ENCODE measurements around the gene ACAD11. TPM values are rescaled to one million over a fixed set of nuclear protein-coding genes. Genes with fewer than 3 reads are reported as not detected.
A peak's percentile ranks its signal among the peaks of the same experiment; 100 is the strongest.
"Not testable (repeated sequence)": the region's sequence is repeated elsewhere in the genome, so short reads cannot be mapped to it uniquely, and the experiment has no call there.

ACAD11 gene
- polyA plus RNA-seq, 4 donors: 4.9 to 55.0 (median 42.2) TPM

DNA sequence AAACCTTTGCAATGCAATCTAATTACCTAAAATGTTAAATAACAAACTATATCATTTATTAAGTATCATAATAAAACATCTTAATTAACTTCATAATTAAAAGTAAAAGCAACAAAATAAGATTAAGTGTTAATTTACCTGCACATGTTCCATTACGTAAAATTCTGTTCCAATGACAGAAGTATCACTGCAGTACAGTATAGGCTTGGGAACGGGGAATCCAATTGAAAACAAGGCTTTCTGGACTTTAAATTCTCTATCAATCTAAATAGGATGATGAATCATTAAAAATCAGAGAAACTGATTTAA, 17.1 kb downstream of the ACAD11 start:
- peaks cover 0 to 15% (median 1%) of the 10 kb centered on the region in 3 donors for H3K36me3 ChIP-seq (ENCODE audit: control insufficient read depth in 3 of 3, insufficient read depth in 2 of 3, low read depth in 1 of 3, low read length in 3 of 3)
- no peaks in the 10 kb centered on the region for H3K9me3 ChIP-seq (ENCODE audit: control insufficient read depth in 2 of 2, insufficient read depth in 1 of 2, low read depth in 1 of 2, low read length in 1 of 2)
- H3K4me1 ChIP-seq (ENCODE audit: control insufficient read depth in 3 of 3, insufficient read depth in 2 of 3, low read depth in 1 of 3, low read length in 2 of 3): no peaks in the 10 kb centered on the region
- WGBS, 3 donors: 62 to 65% (median 64%) methylated on average over 2 of the region's 2 CpGs
- H3K27ac ChIP-seq (ENCODE audit: low read depth in 1 of 3, low read length in 2 of 3): no peak overlapping the region
- no peak overlapping the region for H3K4me3 ChIP-seq (ENCODE audit: low read depth in 1 of 3, low read length in 3 of 3)
- no peaks in the 10 kb centered on the region for H3K27me3 ChIP-seq (ENCODE audit: control insufficient read depth in 3 of 3, insufficient read depth in 3 of 3, low read length in 3 of 3)
- FAIRE-seq: no peak
- DNase-seq: no peak

DNA sequence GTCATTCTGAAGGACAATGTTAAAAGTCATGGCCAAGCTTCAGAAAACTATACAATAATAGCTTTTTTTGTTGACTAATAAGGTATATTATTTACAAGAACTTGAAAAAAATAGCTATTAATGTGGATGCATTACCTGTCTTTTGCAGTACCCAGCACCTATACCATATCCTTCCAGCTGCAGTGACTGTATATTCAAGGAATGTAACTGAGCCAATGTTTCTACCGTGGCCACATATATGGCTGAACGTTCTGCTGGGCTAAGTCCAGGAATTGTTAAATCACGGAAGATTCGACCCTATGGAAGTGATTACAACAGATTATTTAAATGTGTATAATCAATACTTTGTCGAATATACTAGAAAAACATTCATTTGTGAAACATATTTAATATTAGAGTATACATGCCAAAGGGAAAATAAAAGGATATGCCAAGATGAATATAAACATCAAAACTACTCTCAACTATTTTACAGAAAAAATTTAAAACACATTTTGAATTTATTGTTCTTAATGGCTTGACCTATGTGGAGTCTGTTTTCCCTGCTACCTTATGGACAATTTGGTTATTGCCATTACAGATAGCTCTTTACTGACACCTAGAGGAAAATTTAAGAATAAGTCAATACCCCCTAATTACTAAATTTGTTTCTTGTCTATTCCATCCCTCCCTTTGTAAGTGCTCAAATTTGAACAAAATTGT, 17.6 kb downstream of the ACAD11 start:
- DNase-seq (peak; percentile 43 to 46), FAIRE-seq (peak; percentile 78)
- no peaks in the 10 kb centered on the region for H3K27me3 ChIP-seq (ENCODE audit: control insufficient read depth in 3 of 3, insufficient read depth in 3 of 3, low read length in 3 of 3)

DNA sequence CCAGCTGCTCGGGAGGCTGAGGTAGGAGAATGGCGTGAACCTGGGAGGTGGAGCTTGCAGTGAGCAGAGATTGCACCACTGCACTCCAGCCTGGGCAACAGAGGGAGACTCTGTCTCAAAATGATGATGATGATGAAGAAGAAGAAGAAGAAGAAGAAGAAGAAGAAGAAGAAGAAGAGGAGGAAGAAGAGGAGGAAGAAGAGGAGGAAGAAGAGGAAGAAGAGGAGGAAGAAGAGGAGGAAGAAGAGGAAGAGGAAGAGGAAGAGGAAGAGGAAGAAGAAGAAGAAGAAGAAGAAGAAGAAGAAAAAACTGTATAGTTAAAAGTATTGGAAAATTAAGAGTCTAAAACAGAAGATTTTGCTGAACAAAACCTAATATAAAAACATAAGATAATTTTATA, 18.2 kb downstream of the ACAD11 start:
- WGBS, 3 donors: 87 to 91% (median 90%) methylated on average over 2 of the region's 2 CpGs
- not testable (repeated sequence) for DNase-seq; H3K27ac ChIP-seq (ENCODE audit: low read depth in 1 of 3, low read length in 2 of 3); H3K9me3 ChIP-seq (ENCODE audit: control insufficient read depth in 2 of 2, insufficient read depth in 1 of 2, low read depth in 1 of 2, low read length in 1 of 2); H3K4me3 ChIP-seq (ENCODE audit: low read depth in 1 of 3, low read length in 3 of 3); FAIRE-seq; H3K27me3 ChIP-seq (ENCODE audit: control insufficient read depth in 3 of 3, insufficient read depth in 3 of 3, low read length in 3 of 3); H3K4me1 ChIP-seq (ENCODE audit: control insufficient read depth in 3 of 3, insufficient read depth in 2 of 3, low read depth in 1 of 3, low read length in 2 of 3)
- H3K36me3 ChIP-seq (ENCODE audit: control insufficient read depth in 3 of 3, insufficient read depth in 2 of 3, low read depth in 1 of 3, low read length in 3 of 3): peaks cover 0 to 15% (median 3%) of the 10 kb centered on the region in 3 donors

More for the DNA sequence above, 17.6 kb downstream of the ACAD11 start:
- no peaks in the 10 kb centered on the region for H3K4me1 ChIP-seq (ENCODE audit: control insufficient read depth in 3 of 3, insufficient read depth in 2 of 3, low read depth in 1 of 3, low read length in 2 of 3)
- no peak overlapping the region for H3K27ac ChIP-seq (ENCODE audit: low read depth in 1 of 3, low read length in 2 of 3)
- H3K4me3 ChIP-seq (ENCODE audit: low read depth in 1 of 3, low read length in 3 of 3): no peak overlapping the region
- WGBS, 3 donors: 64 to 73% (median 65%) methylated on average over 5 of the region's 5 CpGs
- no peaks in the 10 kb centered on the region for H3K9me3 ChIP-seq (ENCODE audit: control insufficient read depth in 2 of 2, insufficient read depth in 1 of 2, low read depth in 1 of 2, low read length in 1 of 2)
- H3K36me3 ChIP-seq (ENCODE audit: control insufficient read depth in 3 of 3, insufficient read depth in 2 of 3, low read depth in 1 of 3, low read length in 3 of 3): peaks cover 0 to 15% (median 1%) of the 10 kb centered on the region in 3 donors

DNA sequence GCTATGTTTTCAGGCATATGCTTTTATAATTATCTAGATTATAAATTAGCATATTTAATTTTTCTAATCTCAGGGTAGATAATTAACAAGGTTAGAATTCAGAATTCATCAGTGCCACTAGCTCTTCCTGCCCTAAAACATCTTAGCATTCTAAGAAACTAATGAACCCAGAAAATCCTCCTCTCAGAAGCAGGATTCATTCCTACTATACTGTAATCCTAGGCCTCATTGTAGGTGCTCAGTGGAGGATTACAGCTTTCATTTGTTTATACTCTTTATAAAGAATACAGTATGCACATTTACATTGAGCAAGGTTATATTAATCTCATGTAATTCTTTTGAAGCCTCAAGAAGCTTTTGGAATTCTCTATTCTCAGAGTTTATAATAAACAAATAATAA, 20.9 kb downstream of the ACAD11 start:
- Histone ChIP-seq H3K9me3 (ENCODE audit: control insufficient read depth in 2 of 2, insufficient read depth in 1 of 2, low read depth in 1 of 2, low read length in 1 of 2) (no peaks in the 10 kb centered on the region), H3K4me1 (ENCODE audit: control insufficient read depth in 3 of 3, insufficient read depth in 2 of 3, low read depth in 1 of 3, low read length in 2 of 3) (no peaks in the 10 kb centered on the region), H3K36me3 (ENCODE audit: control insufficient read depth in 3 of 3, insufficient read depth in 2 of 3, low read depth in 1 of 3, low read length in 3 of 3) (peaks cover 0 to 17% (median 3%) of the 10 kb centered on the region in 3 donors), H3K27me3 (ENCODE audit: control insufficient read depth in 3 of 3, insufficient read depth in 3 of 3, low read length in 3 of 3) (no peaks in the 10 kb centered on the region), H3K4me3 (ENCODE audit: low read depth in 1 of 3, low read length in 3 of 3) (no peak overlapping the region), H3K27ac (ENCODE audit: low read depth in 1 of 3, low read length in 2 of 3) (no peak overlapping the region)
- FAIRE-seq: no peak
- no peak for DNase-seq

DNA sequence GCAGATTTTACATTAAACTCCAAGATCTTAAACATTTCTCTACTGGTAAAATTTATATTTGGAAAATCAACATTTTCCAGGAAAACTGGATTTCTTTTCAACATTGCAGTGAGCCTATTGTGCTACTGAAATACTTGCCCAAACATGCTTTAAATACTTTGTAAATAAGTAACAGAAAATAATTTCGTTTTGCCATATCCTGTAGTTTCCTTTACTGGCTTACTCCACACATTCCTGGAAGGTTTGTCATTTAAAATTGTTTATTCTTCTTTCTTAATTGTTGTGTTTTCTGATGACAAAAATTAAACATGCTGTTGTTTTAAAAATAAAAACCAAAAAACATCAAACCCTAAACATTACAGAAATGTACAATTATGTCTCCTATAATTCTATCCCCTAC, 22.0 kb downstream of the ACAD11 start:
- Histone ChIP-seq H3K27ac (ENCODE audit: low read depth in 1 of 3, low read length in 2 of 3) (no peak overlapping the region), H3K4me3 (ENCODE audit: low read depth in 1 of 3, low read length in 3 of 3) (no peak overlapping the region), H3K9me3 (ENCODE audit: control insufficient read depth in 2 of 2, insufficient read depth in 1 of 2, low read depth in 1 of 2, low read length in 1 of 2) (no peaks in the 10 kb centered on the region), H3K4me1 (ENCODE audit: control insufficient read depth in 3 of 3, insufficient read depth in 2 of 3, low read depth in 1 of 3, low read length in 2 of 3) (no peaks in the 10 kb centered on the region), H3K27me3 (ENCODE audit: control insufficient read depth in 3 of 3, insufficient read depth in 3 of 3, low read length in 3 of 3) (no peaks in the 10 kb centered on the region), H3K36me3 (ENCODE audit: control insufficient read depth in 3 of 3, insufficient read depth in 2 of 3, low read depth in 1 of 3, low read length in 3 of 3) (peaks cover 0 to 10% (median 3%) of the 10 kb centered on the region in 3 donors)
- no peak for DNase-seq
- no peak for FAIRE-seq
- 33 to 59% (median 55%) methylated on average over 1 of the region's 1 CpG for WGBS, 3 donors

DNA sequence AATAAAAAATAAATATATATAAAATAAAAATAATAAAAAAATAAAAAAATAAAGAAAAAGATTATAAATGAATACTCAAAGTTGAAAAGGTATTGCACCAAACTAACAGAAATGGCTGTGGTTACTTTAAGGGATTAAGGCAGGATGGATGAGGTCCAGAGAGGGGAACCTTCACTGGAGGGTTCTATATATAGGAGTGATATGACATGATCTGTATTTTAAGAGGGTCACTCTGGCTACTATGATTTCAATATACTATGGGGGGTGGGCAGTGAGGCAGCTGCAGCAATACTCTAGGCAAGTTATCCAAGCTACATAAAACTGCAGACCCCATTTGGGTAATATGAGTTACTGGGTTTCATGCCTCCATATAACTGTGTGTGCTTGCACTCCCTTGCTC, 24.6 kb downstream of the ACAD11 start:
- no peaks in the 10 kb centered on the region for H3K9me3 ChIP-seq (ENCODE audit: control insufficient read depth in 2 of 2, insufficient read depth in 1 of 2, low read depth in 1 of 2, low read length in 1 of 2)
- no peak overlapping the region for H3K4me3 ChIP-seq (ENCODE audit: low read depth in 1 of 3, low read length in 3 of 3)
- no peaks in the 10 kb centered on the region for H3K4me1 ChIP-seq (ENCODE audit: control insufficient read depth in 3 of 3, insufficient read depth in 2 of 3, low read depth in 1 of 3, low read length in 2 of 3)
- H3K36me3 ChIP-seq (ENCODE audit: control insufficient read depth in 3 of 3, insufficient read depth in 2 of 3, low read depth in 1 of 3, low read length in 3 of 3): peaks cover 0 to 12% (median 3%) of the 10 kb centered on the region in 3 donors
- FAIRE-seq: no peak
- DNase-seq: no peak
- no peak overlapping the region for H3K27ac ChIP-seq (ENCODE audit: low read depth in 1 of 3, low read length in 2 of 3)
- no peaks in the 10 kb centered on the region for H3K27me3 ChIP-seq (ENCODE audit: control insufficient read depth in 3 of 3, insufficient read depth in 3 of 3, low read length in 3 of 3)

DNA sequence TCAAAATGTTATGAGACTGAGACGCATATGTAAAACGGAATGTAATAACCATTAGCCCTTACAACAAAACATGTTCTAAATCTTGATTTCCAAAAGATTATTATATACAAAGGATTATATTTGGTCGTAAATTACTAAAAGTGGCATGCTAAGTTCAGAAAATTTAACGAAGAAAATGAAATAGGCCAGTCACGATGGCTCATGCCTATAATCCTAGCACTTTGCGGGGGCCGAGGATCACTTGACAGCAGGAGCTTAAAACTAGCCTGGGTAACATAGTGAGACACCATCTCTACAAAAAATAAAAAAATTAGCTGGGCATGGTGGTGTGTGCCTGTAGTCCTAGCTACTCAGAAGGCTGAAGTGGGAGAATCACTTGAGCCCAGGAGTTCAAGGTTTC, 29.0 kb downstream of the ACAD11 start:
- Histone ChIP-seq H3K36me3 (ENCODE audit: control insufficient read depth in 3 of 3, insufficient read depth in 2 of 3, low read depth in 1 of 3, low read length in 3 of 3) (peaks cover 4 to 13% (median 6%) of the 10 kb centered on the region in 3 donors), H3K9me3 (ENCODE audit: control insufficient read depth in 2 of 2, insufficient read depth in 1 of 2, low read depth in 1 of 2, low read length in 1 of 2) (no peaks in the 10 kb centered on the region), H3K4me3 (ENCODE audit: low read depth in 1 of 3, low read length in 3 of 3) (no peak overlapping the region), H3K27ac (ENCODE audit: low read depth in 1 of 3, low read length in 2 of 3) (no peak overlapping the region), H3K27me3 (ENCODE audit: control insufficient read depth in 3 of 3, insufficient read depth in 3 of 3, low read length in 3 of 3) (no peaks in the 10 kb centered on the region), H3K4me1 (ENCODE audit: control insufficient read depth in 3 of 3, insufficient read depth in 2 of 3, low read depth in 1 of 3, low read length in 2 of 3) (no peaks in the 10 kb centered on the region)
- no peak for DNase-seq
- no peak for FAIRE-seq
- WGBS, 3 donors: 94 to 96% (median 95%) methylated on average over 7 of the region's 7 CpGs

DNA sequence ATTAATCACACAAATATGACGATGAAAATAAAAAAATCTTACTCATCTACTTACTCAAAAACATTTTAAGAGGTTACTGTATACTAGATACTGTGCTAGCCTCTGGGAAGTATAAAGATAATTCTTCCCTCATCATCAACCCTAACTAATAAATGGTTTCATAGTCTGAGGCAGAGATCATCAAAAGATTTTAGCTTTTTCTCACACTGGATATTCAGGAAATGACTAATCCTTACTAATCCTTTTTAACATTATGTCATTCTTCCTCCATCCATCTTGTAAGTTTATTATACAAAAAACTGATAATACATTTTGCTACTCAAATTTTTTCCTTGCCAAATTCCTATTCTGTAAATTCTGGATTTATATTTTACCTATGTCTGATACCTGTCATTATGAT, 29.7 kb downstream of the ACAD11 start:
- Histone ChIP-seq H3K9me3 (ENCODE audit: control insufficient read depth in 2 of 2, insufficient read depth in 1 of 2, low read depth in 1 of 2, low read length in 1 of 2) (no peaks in the 10 kb centered on the region), H3K27ac (ENCODE audit: low read depth in 1 of 3, low read length in 2 of 3) (no peak overlapping the region), H3K27me3 (ENCODE audit: control insufficient read depth in 3 of 3, insufficient read depth in 3 of 3, low read length in 3 of 3) (no peaks in the 10 kb centered on the region), H3K36me3 (ENCODE audit: control insufficient read depth in 3 of 3, insufficient read depth in 2 of 3, low read depth in 1 of 3, low read length in 3 of 3) (peaks cover 4 to 11% (median 7%) of the 10 kb centered on the region in 3 donors), H3K4me1 (ENCODE audit: control insufficient read depth in 3 of 3, insufficient read depth in 2 of 3, low read depth in 1 of 3, low read length in 2 of 3) (no peaks in the 10 kb centered on the region), H3K4me3 (ENCODE audit: low read depth in 1 of 3, low read length in 3 of 3) (no peak overlapping the region)
- DNase-seq (no peak), FAIRE-seq (peak; percentile 74)
- WGBS, 3 donors: 66 to 80% (median 79%) methylated on average over 1 of the region's 1 CpG

DNA sequence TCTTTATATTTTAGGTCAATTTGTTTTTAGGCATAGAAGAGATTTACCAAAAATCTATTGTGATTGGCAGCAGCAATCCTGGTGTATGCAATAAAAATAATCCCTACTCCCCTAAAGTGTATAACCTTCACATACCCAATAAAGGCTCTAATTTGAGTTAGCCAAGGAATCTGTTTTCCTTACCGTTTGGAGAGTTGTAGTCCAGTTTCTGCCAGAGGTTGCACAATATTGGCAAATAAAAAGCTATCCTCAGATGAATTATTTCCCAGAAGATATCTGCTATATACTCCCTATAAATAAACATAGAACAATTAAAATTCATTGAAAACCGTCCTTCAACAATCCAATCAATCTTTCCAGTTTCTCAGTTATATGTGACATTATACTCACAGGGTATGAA, 31.5 kb downstream of the ACAD11 start:
- WGBS, 3 donors: 73 to 80% (median 79%) methylated on average over 2 of the region's 2 CpGs

More for the DNA sequence above, 31.5 kb downstream of the ACAD11 start:
- Histone ChIP-seq H3K4me1 (ENCODE audit: control insufficient read depth in 3 of 3, insufficient read depth in 2 of 3, low read depth in 1 of 3, low read length in 2 of 3) (no peaks in the 10 kb centered on the region), H3K4me3 (ENCODE audit: low read depth in 1 of 3, low read length in 3 of 3) (no peak overlapping the region), H3K27ac (ENCODE audit: low read depth in 1 of 3, low read length in 2 of 3) (no peak overlapping the region), H3K36me3 (ENCODE audit: control insufficient read depth in 3 of 3, insufficient read depth in 2 of 3, low read depth in 1 of 3, low read length in 3 of 3) (peaks cover 6 to 17% (median 7%) of the 10 kb centered on the region in 3 donors), H3K9me3 (ENCODE audit: control insufficient read depth in 2 of 2, insufficient read depth in 1 of 2, low read depth in 1 of 2, low read length in 1 of 2) (no peaks in the 10 kb centered on the region), H3K27me3 (ENCODE audit: control insufficient read depth in 3 of 3, insufficient read depth in 3 of 3, low read length in 3 of 3) (no peaks in the 10 kb centered on the region)
- DNase-seq (no peak), FAIRE-seq (no peak)

Measured in small intestine (tissue), 7 donors.